Subcutaneous adipose tissue (tissue), 4 donors: Measurements from ENCODE around the gene OR2T10. TPM values are rescaled to one million over a fixed set of nuclear protein-coding genes. Genes with fewer than 3 reads are reported as not detected.
"Not testable (repeated sequence)": the region's sequence is repeated elsewhere in the genome, so short reads cannot be mapped to it uniquely, and the experiment has no call there.

Experiments used
- CTCF ChIP-seq: fragments of 450-650 bp; IDR thresholded peaks from one replicate; pipeline ENCODE4 v1.5.1; 2016; ENCODE audit warnings: low read depth, mild to moderate bottlenecking, control low read depth, antibody characterized with exemption, moderate library complexity
- small RNA-seq: library from RNA; depleted of rRNA; stranded (forward); fragments of <200 nt; gene quantifications from one replicate; pipeline ENCODE3, GENCODE V24; 2016
- total RNA-seq, 4 donors: library from RNA; depleted of rRNA; stranded (reverse); fragments of >200 nt; gene quantifications; one replicate each; pipeline ENCODE4 v1.1.0, GENCODE V29; 2016

OR2T10 gene
- total RNA-seq, 4 donors from 2014 or later: not detected

GRCh38 chr1:248576260-248576980 lies 21.1 kb downstream of the OR2T10 start:
- TF ChIP-seq CTCF: no peak

GRCh38 chr1:248574657-248575056 lies 22.8 kb downstream of the OR2T10 start, which contains the start of gene OR2T34:
OR2T34 (minus strand) TSS chr1:248574757; CDS start chr1:248574757, 0 bp downstream.
- TF ChIP-seq CTCF: not testable (repeated sequence)

- not testable (repeated sequence) for TF ChIP-seq CTCF
Observed at GRCh38 chr1:248562672-248563071, 34.8 kb downstream of the OR2T10 start, which contains the start of gene OR2T29. OR2T29 (minus strand) TSS chr1:248562772; CDS start chr1:248559491, 3,281 bp downstream.

Small RNA genes within 50 kb of the gene (small RNA-seq; reads per million reads assigned to genes)
- gene RF00019: 0.49 reads per million

Other genes with a start within 250 kb of the OR2T10 start
- not detected for gene OR14C36, start 248.9 kb downstream of the OR2T10 start, total RNA-seq
- not detected for gene OR2T4, start 236.0 kb downstream of the OR2T10 start, total RNA-seq
- gene OR2T6, start 222.0 kb downstream of the OR2T10 start, total RNA-seq: not detected
- not detected for gene OR2T1, start 194.7 kb downstream of the OR2T10 start, total RNA-seq
- gene OR2T2, start 152.1 kb downstream of the OR2T10 start, total RNA-seq: not detected
- not detected for gene OR2T3, start 124.3 kb downstream of the OR2T10 start, total RNA-seq
- gene OR2T5, start 109.1 kb downstream of the OR2T10 start, total RNA-seq: not detected
- not detected for gene OR2G6, start 89.6 kb downstream of the OR2T10 start, total RNA-seq
- gene OR2T29, start 34.9 kb downstream of the OR2T10 start, total RNA-seq: not detected
- not detected for gene OR2T34, start 22.9 kb downstream of the OR2T10 start, total RNA-seq
- gene OR2T11, start 37.4 kb upstream of the OR2T10 start, total RNA-seq: not detected
- gene OR2T35, start 47.6 kb upstream of the OR2T10 start, total RNA-seq: not detected
- gene OR2T27, start 57.8 kb upstream of the OR2T10 start, total RNA-seq: not detected
- gene OR14I1, start 105.1 kb upstream of the OR2T10 start, total RNA-seq: not detected
- not detected for gene LYPD8, start 158.1 kb upstream of the OR2T10 start, total RNA-seq
- 10 to 100 TPM in 3 of 4 donors, 1 to 10 TPM in 1; 7.2 to 18.8 (median 13.1) TPM for gene SH3BP5L, start 228.2 kb upstream of the OR2T10 start, total RNA-seq
- gene ZNF672, start 240.5 kb upstream of the OR2T10 start, total RNA-seq: 10 to 100 TPM; 16.5 to 25.6 (median 19.7) TPM